DND-41 (cell line): ENCODE data around the gene VPS8.

ENCODE experiments used
- EZH2 ChIP-seq: IDR thresholded peaks from 3 replicates; pipeline ENCODE4 v1.6.1; 2012; ENCODE audit warnings: borderline replicate concordance, low read depth, mild to moderate bottlenecking, moderate library complexity, low read length, inconsistent platforms; ENCODE audit not compliant: severe bottlenecking
- TF ChIP-seq, protein P1 (sequence below): IDR thresholded peaks from 2 replicates; pipeline ENCODE4 v1.5.1; 2012; ENCODE audit warnings: borderline replicate concordance, low read length, moderate library complexity, mild to moderate bottlenecking; ENCODE audit not compliant: poor library complexity, severe bottlenecking; ENCODE audit errors: extremely low read depth

DNA sequence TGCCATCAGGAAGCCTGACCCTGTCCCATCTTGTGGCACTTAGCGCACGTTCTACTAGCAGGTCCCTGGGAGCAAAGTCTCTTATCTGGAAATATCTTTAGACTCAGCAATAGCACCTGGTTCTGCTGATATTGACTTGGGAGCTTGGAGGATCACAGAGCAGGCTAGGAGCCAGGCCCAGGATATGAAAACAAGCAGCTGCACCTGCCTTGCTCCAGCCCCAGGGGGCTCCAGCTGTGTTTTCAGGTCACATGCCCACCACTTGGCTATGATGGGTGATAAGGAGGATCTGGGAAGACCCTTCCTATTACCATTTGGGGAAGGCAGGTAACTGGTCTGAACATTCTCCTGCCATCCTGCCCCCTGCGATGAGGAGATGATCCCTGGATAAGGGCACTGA is 253.1 kb downstream of the VPS8 start:
- TF ChIP-seq EZH2 = no peak
- TF ChIP-seq, protein P1, sequence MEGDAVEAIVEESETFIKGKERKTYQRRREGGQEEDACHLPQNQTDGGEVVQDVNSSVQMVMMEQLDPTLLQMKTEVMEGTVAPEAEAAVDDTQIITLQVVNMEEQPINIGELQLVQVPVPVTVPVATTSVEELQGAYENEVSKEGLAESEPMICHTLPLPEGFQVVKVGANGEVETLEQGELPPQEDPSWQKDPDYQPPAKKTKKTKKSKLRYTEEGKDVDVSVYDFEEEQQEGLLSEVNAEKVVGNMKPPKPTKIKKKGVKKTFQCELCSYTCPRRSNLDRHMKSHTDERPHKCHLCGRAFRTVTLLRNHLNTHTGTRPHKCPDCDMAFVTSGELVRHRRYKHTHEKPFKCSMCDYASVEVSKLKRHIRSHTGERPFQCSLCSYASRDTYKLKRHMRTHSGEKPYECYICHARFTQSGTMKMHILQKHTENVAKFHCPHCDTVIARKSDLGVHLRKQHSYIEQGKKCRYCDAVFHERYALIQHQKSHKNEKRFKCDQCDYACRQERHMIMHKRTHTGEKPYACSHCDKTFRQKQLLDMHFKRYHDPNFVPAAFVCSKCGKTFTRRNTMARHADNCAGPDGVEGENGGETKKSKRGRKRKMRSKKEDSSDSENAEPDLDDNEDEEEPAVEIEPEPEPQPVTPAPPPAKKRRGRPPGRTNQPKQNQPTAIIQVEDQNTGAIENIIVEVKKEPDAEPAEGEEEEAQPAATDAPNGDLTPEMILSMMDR = peak; percentile 18
